ENCODE data around the gene HPGD. TPM values are rescaled to one million over a fixed set of nuclear protein-coding genes. Genes with fewer than 3 reads are reported as not detected.

Gene HPGD
- total RNA-seq, 5 donors from 2014 or later (not counting 1 experiment from before 2014, with no cell fraction given) = 3.5 to 14.6 (median 7.8) TPM

GRCh38 chr4:174554231-174554728 is 32.0 kb upstream of the HPGD start:
- Mint-ChIP-seq H3K27me3 (peaks cover 0 to 3% of the 10 kb centered on the region in 2 donors), H3K36me3 (no peaks in the 10 kb centered on the region), H3K4me3 (no peak overlapping the region), H3K4me1 (no peaks in the 10 kb centered on the region), H3K27ac (no peak overlapping the region), H3K9me3 (peaks cover 4 to 9% (median 5%) of the 10 kb centered on the region in 3 donors)
- POLR2A ChIA-PET = interaction anchor here in 1 of 2 donors (0.6 kb wide), 1 partner anchor 108 kb away, joined by 3 read pairs; no protein-coding TSS in a partner anchor
- ATAC-seq (replicated peaks in 1 of 4) = no peak
- Histone ChIP-seq H3K27me3 (replicated peaks in 1 of 2; ENCODE audit: control insufficient read depth in 2 of 2, extremely low read depth in 1 of 2, insufficient read depth in 2 of 2, low read length in 1 of 2) (no peaks in the 10 kb centered on the region), H3K36me3 (ENCODE audit: control insufficient read depth in 2 of 2, extremely low read depth in 1 of 2, insufficient read depth in 1 of 2, low read length in 1 of 2) (no peaks in the 10 kb centered on the region), H3K4me3 (ENCODE audit: control insufficient read depth in 1 of 2, extremely low read depth in 1 of 2, low read length in 1 of 2) (no peak overlapping the region), H3K4me1 (ENCODE audit: control insufficient read depth in 1 of 2, extremely low read depth in 1 of 2, insufficient read depth in 2 of 2, low read length in 2 of 2) (no peaks in the 10 kb centered on the region), H3K27ac (ENCODE audit: low read length) (no peak overlapping the region), H3K9me3 (no peaks in the 10 kb centered on the region)
- DNase-seq = no peak
- CTCF ChIA-PET = no interaction called here

GRCh38 chr4:174553828-174554227 is 31.5 kb upstream of the HPGD start:
- Mint-ChIP-seq H3K27ac (no peak overlapping the region), H3K4me3 (no peak overlapping the region), H3K27me3 (peaks cover 0 to 3% of the 10 kb centered on the region in 2 donors), H3K4me1 (no peaks in the 10 kb centered on the region), H3K9me3 (peaks cover 5 to 9% (median 7%) of the 10 kb centered on the region in 3 donors), H3K36me3 (no peaks in the 10 kb centered on the region)
- POLR2A ChIA-PET = interaction anchor here in 1 of 2 donors (0.6 kb wide), 1 partner anchor 107 kb away, joined by 3 read pairs; no protein-coding TSS in a partner anchor
- H3K36me3 ChIP-seq (ENCODE audit: control insufficient read depth in 2 of 2, extremely low read depth in 1 of 2, insufficient read depth in 1 of 2, low read length in 1 of 2) = no peaks in the 10 kb centered on the region
- CTCF ChIA-PET = no interaction called here
- H3K9me3 ChIP-seq = no peaks in the 10 kb centered on the region
- no CpG with 5 or more reads among the region's 2 CpGs for WGBS (ENCODE audit: insufficient coverage)
- no peaks in the 10 kb centered on the region for H3K4me1 ChIP-seq (ENCODE audit: control insufficient read depth in 1 of 2, extremely low read depth in 1 of 2, insufficient read depth in 2 of 2, low read length in 2 of 2)
- H3K27me3 ChIP-seq (replicated peaks in 1 of 2; ENCODE audit: control insufficient read depth in 2 of 2, extremely low read depth in 1 of 2, insufficient read depth in 2 of 2, low read length in 1 of 2) = no peaks in the 10 kb centered on the region
- ATAC-seq (replicated peaks in 1 of 4) (no peak), DNase-seq (no peak)
- no peak overlapping the region for H3K27ac ChIP-seq (ENCODE audit: low read length)
- H3K4me3 ChIP-seq (ENCODE audit: control insufficient read depth in 1 of 2, extremely low read depth in 1 of 2, low read length in 1 of 2) = no peak overlapping the region

GRCh38 chr4:174553031-174553430 is 30.7 kb upstream of the HPGD start:
- ATAC-seq (replicated peaks in 1 of 4) = no peak
- Mint-ChIP-seq H3K9me3 (peaks cover 5 to 12% (median 9%) of the 10 kb centered on the region in 3 donors), H3K27ac (no peak overlapping the region), H3K27me3 (no peaks in the 10 kb centered on the region), H3K36me3 (no peaks in the 10 kb centered on the region), H3K4me1 (no peaks in the 10 kb centered on the region), H3K4me3 (no peak overlapping the region)
- Histone ChIP-seq H3K27me3 (replicated peaks in 1 of 2; ENCODE audit: control insufficient read depth in 2 of 2, extremely low read depth in 1 of 2, insufficient read depth in 2 of 2, low read length in 1 of 2) (no peaks in the 10 kb centered on the region), H3K4me3 (ENCODE audit: control insufficient read depth in 1 of 2, extremely low read depth in 1 of 2, low read length in 1 of 2) (no peak overlapping the region), H3K36me3 (ENCODE audit: control insufficient read depth in 2 of 2, extremely low read depth in 1 of 2, insufficient read depth in 1 of 2, low read length in 1 of 2) (no peaks in the 10 kb centered on the region), H3K4me1 (ENCODE audit: control insufficient read depth in 1 of 2, extremely low read depth in 1 of 2, insufficient read depth in 2 of 2, low read length in 2 of 2) (no peaks in the 10 kb centered on the region), H3K27ac (ENCODE audit: low read length) (no peak overlapping the region), H3K9me3 (no peaks in the 10 kb centered on the region)
- no CpG with 5 or more reads among the region's 2 CpGs for WGBS (ENCODE audit: insufficient coverage)
- CTCF ChIA-PET = no interaction called here
- DNase-seq = no peak
- POLR2A ChIA-PET = no interaction called here

- POLR2A ChIA-PET = no interaction called here
- no peaks in the 10 kb centered on the region for H3K9me3 ChIP-seq
- no peaks in the 10 kb centered on the region for H3K36me3 ChIP-seq (ENCODE audit: control insufficient read depth in 2 of 2, extremely low read depth in 1 of 2, insufficient read depth in 1 of 2, low read length in 1 of 2)
Observed at GRCh38 chr4:174550541-174550940, 28.3 kb upstream of the HPGD start.

GRCh38 chr4:174549721-174550120 is 27.4 kb upstream of the HPGD start:
- Mint-ChIP-seq H3K27ac (no peak overlapping the region), H3K9me3 (peaks cover 9 to 22% (median 16%) of the 10 kb centered on the region in 3 donors), H3K27me3 (peaks cover 0 to 2% of the 10 kb centered on the region in 2 donors), H3K4me1 (no peaks in the 10 kb centered on the region), H3K4me3 (no peak overlapping the region), H3K36me3 (no peaks in the 10 kb centered on the region)
- ATAC-seq (replicated peaks in 1 of 4) (no peak), DNase-seq (no peak)
- Histone ChIP-seq H3K36me3 (ENCODE audit: control insufficient read depth in 2 of 2, extremely low read depth in 1 of 2, insufficient read depth in 1 of 2, low read length in 1 of 2) (no peaks in the 10 kb centered on the region), H3K27me3 (replicated peaks in 1 of 2; ENCODE audit: control insufficient read depth in 2 of 2, extremely low read depth in 1 of 2, insufficient read depth in 2 of 2, low read length in 1 of 2) (no peaks in the 10 kb centered on the region), H3K4me1 (ENCODE audit: control insufficient read depth in 1 of 2, extremely low read depth in 1 of 2, insufficient read depth in 2 of 2, low read length in 2 of 2) (no peaks in the 10 kb centered on the region), H3K27ac (ENCODE audit: low read length) (no peak overlapping the region), H3K4me3 (ENCODE audit: control insufficient read depth in 1 of 2, extremely low read depth in 1 of 2, low read length in 1 of 2) (no peak overlapping the region), H3K9me3 (no peaks in the 10 kb centered on the region)
- CTCF ChIA-PET = no interaction called here
- WGBS (ENCODE audit: insufficient coverage) = no CpG with 5 or more reads among the region's 1 CpG
- POLR2A ChIA-PET = no interaction called here

More at GRCh38 chr4:174550541-174550940, 28.3 kb upstream of the HPGD start:
- Mint-ChIP-seq H3K4me1 (no peaks in the 10 kb centered on the region), H3K27ac (no peak overlapping the region), H3K27me3 (peaks cover 0 to 2% of the 10 kb centered on the region in 2 donors), H3K9me3 (peaks cover 9 to 20% (median 16%) of the 10 kb centered on the region in 3 donors), H3K4me3 (no peak overlapping the region), H3K36me3 (no peaks in the 10 kb centered on the region)
- no peak overlapping the region for H3K4me3 ChIP-seq (ENCODE audit: control insufficient read depth in 1 of 2, extremely low read depth in 1 of 2, low read length in 1 of 2)
- H3K27me3 ChIP-seq (replicated peaks in 1 of 2; ENCODE audit: control insufficient read depth in 2 of 2, extremely low read depth in 1 of 2, insufficient read depth in 2 of 2, low read length in 1 of 2) = no peaks in the 10 kb centered on the region
- no peaks in the 10 kb centered on the region for H3K4me1 ChIP-seq (ENCODE audit: control insufficient read depth in 1 of 2, extremely low read depth in 1 of 2, insufficient read depth in 2 of 2, low read length in 2 of 2)
- H3K27ac ChIP-seq (ENCODE audit: low read length) = no peak overlapping the region
- no peak for DNase-seq
- CTCF ChIA-PET = no interaction called here
- ATAC-seq (replicated peaks in 1 of 4) = no peak

GRCh38 chr4:174545268-174545667 is 23.0 kb upstream of the HPGD start:
- ChIA-PET CTCF (no interaction called here), POLR2A (no interaction called here)
- no peaks in the 10 kb centered on the region for H3K36me3 Mint-ChIP-seq
- Histone ChIP-seq H3K27ac (ENCODE audit: low read length) (no peak overlapping the region), H3K36me3 (ENCODE audit: control insufficient read depth in 2 of 2, extremely low read depth in 1 of 2, insufficient read depth in 1 of 2, low read length in 1 of 2) (no peaks in the 10 kb centered on the region), H3K4me3 (ENCODE audit: control insufficient read depth in 1 of 2, extremely low read depth in 1 of 2, low read length in 1 of 2) (no peak overlapping the region), H3K4me1 (ENCODE audit: control insufficient read depth in 1 of 2, extremely low read depth in 1 of 2, insufficient read depth in 2 of 2, low read length in 2 of 2) (no peaks in the 10 kb centered on the region), H3K9me3 (no peaks in the 10 kb centered on the region), H3K27me3 (replicated peaks in 1 of 2; ENCODE audit: control insufficient read depth in 2 of 2, extremely low read depth in 1 of 2, insufficient read depth in 2 of 2, low read length in 1 of 2) (no peaks in the 10 kb centered on the region)
- H3K4me1 Mint-ChIP-seq = no peaks in the 10 kb centered on the region
- no peak overlapping the region for H3K4me3 Mint-ChIP-seq
- peaks cover 0 to 2% of the 10 kb centered on the region in 2 donors for H3K27me3 Mint-ChIP-seq
- ATAC-seq (replicated peaks in 1 of 4) (no peak), DNase-seq (no peak)
- H3K9me3 Mint-ChIP-seq = peaks cover 4 to 17% (median 12%) of the 10 kb centered on the region in 3 donors
- no peak overlapping the region for H3K27ac Mint-ChIP-seq

GRCh38 chr4:174544496-174544895 is 22.2 kb upstream of the HPGD start:
- no peak overlapping the region for H3K4me3 ChIP-seq (ENCODE audit: control insufficient read depth in 1 of 2, extremely low read depth in 1 of 2, low read length in 1 of 2)
- no CpG with 5 or more reads among the region's 4 CpGs for whole genome bisulfite sequencing (ENCODE audit: insufficient coverage)
- Mint-ChIP-seq H3K9me3 (peaks cover 4 to 17% (median 12%) of the 10 kb centered on the region in 3 donors), H3K27me3 (peaks cover 0 to 2% of the 10 kb centered on the region in 2 donors), H3K4me1 (no peaks in the 10 kb centered on the region), H3K27ac (no peak overlapping the region), H3K4me3 (no peak overlapping the region), H3K36me3 (no peaks in the 10 kb centered on the region)
- CTCF ChIA-PET = no interaction called here
- no peak for DNase-seq
- H3K27ac ChIP-seq (ENCODE audit: low read length) = no peak overlapping the region
- H3K36me3 ChIP-seq (ENCODE audit: control insufficient read depth in 2 of 2, extremely low read depth in 1 of 2, insufficient read depth in 1 of 2, low read length in 1 of 2) = no peaks in the 10 kb centered on the region
- no peaks in the 10 kb centered on the region for H3K4me1 ChIP-seq (ENCODE audit: control insufficient read depth in 1 of 2, extremely low read depth in 1 of 2, insufficient read depth in 2 of 2, low read length in 2 of 2)
- ATAC-seq (replicated peaks in 1 of 4) = no peak
- H3K9me3 ChIP-seq = no peaks in the 10 kb centered on the region
- no peaks in the 10 kb centered on the region for H3K27me3 ChIP-seq (replicated peaks in 1 of 2; ENCODE audit: control insufficient read depth in 2 of 2, extremely low read depth in 1 of 2, insufficient read depth in 2 of 2, low read length in 1 of 2)
- POLR2A ChIA-PET = interaction anchor here in 1 of 2 donors (0.6 kb wide), 1 partner anchor 20 kb away, joined by 4 read pairs; no protein-coding TSS in a partner anchor

Measured in T-cell (primary cell).